ENCODE data around the gene WRNIP1. TPM values are rescaled to one million over a fixed set of nuclear protein-coding genes. Genes with fewer than 3 reads are reported as not detected.

Gene WRNIP1
- total and polyA plus RNA-seq, 9 of the 15 experiments (the other 6 are each of a cell fraction or from before 2014, with no cell fraction given): 13.2 to 63.6 (median 48.6) TPM

DNA sequence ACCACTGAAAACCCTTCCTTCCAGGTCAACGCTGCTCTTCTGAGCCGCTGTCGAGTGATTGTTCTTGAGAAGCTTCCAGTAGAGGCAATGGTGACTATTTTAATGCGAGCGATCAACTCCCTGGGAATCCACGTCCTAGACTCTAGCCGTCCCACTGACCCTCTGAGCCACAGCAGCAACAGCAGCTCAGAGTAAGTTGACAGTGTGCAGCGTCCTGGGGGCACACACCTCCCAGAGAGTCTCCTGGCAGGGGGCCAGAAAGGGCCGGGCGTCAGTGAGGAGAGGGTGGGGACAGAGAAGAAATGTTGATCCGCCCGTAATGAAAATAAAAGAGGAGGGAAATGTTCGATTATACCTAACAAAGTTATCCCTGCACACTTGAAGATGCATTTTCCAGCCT is 5.0 kb downstream of the WRNIP1 start (continued):
- TF ChIP-seq, protein P1, sequence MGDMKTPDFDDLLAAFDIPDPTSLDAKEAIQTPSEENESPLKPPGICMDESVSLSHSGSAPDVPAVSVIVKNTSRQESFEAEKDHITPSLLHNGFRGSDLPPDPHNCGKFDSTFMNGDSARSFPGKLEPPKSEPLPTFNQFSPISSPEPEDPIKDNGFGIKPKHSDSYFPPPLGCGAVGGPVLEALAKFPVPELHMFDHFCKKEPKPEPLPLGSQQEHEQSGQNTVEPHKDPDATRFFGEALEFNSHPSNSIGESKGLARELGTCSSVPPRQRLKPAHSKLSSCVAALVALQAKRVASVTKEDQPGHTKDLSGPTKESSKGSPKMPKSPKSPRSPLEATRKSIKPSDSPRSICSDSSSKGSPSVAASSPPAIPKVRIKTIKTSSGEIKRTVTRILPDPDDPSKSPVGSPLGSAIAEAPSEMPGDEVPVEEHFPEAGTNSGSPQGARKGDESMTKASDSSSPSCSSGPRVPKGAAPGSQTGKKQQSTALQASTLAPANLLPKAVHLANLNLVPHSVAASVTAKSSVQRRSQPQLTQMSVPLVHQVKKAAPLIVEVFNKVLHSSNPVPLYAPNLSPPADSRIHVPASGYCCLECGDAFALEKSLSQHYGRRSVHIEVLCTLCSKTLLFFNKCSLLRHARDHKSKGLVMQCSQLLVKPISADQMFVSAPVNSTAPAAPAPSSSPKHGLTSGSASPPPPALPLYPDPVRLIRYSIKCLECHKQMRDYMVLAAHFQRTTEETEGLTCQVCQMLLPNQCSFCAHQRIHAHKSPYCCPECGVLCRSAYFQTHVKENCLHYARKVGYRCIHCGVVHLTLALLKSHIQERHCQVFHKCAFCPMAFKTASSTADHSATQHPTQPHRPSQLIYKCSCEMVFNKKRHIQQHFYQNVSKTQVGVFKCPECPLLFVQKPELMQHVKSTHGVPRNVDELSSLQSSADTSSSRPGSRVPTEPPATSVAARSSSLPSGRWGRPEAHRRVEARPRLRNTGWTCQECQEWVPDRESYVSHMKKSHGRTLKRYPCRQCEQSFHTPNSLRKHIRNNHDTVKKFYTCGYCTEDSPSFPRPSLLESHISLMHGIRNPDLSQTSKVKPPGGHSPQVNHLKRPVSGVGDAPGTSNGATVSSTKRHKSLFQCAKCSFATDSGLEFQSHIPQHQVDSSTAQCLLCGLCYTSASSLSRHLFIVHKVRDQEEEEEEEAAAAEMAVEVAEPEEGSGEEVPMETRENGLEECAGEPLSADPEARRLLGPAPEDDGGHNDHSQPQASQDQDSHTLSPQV (IDR thresholded peaks at IDR 0.05): no peak
- TF ChIP-seq SMARCB1 (IDR thresholded peaks at IDR 0.05; ENCODE audit: insufficient read length, low read depth): no peak
- TF ChIP-seq RBFOX2 (IDR thresholded peaks at IDR 0.05; ENCODE audit: low read depth, low read length): 0 out of 2 replicates have a peak, but pooled peaks have one; percentile 25
- TF ChIP-seq, protein P2, sequence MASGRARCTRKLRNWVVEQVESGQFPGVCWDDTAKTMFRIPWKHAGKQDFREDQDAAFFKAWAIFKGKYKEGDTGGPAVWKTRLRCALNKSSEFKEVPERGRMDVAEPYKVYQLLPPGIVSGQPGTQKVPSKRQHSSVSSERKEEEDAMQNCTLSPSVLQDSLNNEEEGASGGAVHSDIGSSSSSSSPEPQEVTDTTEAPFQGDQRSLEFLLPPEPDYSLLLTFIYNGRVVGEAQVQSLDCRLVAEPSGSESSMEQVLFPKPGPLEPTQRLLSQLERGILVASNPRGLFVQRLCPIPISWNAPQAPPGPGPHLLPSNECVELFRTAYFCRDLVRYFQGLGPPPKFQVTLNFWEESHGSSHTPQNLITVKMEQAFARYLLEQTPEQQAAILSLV (tag; IDR thresholded peaks at IDR 0.05): no peak
- 0 out of 2 replicates have a peak, but pooled peaks have one; percentile 19 for TF ChIP-seq EP300 (IDR thresholded peaks at IDR 0.05; ENCODE audit: low read length)
- TF ChIP-seq NFXL1 (CRISPR knock-in tag; IDR thresholded peaks at IDR 0.05): no peak
- TF ChIP-seq L3MBTL2 (IDR thresholded peaks at IDR 0.05): no peak
- TF ChIP-seq ZNF561 (CRISPR knock-in tag; conservative IDR thresholded peaks at IDR 0.05): no peak
- no peak for TF ChIP-seq HDAC2 (IDR thresholded peaks at IDR 0.05)
- TF ChIP-seq, protein P3, sequence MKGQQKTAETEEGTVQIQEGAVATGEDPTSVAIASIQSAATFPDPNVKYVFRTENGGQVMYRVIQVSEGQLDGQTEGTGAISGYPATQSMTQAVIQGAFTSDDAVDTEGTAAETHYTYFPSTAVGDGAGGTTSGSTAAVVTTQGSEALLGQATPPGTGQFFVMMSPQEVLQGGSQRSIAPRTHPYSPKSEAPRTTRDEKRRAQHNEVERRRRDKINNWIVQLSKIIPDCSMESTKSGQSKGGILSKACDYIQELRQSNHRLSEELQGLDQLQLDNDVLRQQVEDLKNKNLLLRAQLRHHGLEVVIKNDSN (CRISPR knock-in tag; IDR thresholded peaks at IDR 0.05): no peak
- no peak for TF ChIP-seq ZNF3 (CRISPR knock-in tag; IDR thresholded peaks at IDR 0.05)
- no peak for TF ChIP-seq FUS (optimal IDR thresholded peaks at IDR 0.05; ENCODE audit: low read depth, low read length)
- peak; percentile 100 for TF ChIP-seq NFIC (IDR thresholded peaks at IDR 0.05)
- no peak for TF ChIP-seq CHCHD3 (CRISPR knock-in tag; IDR thresholded peaks at IDR 0.05)
- TF ChIP-seq, protein P4, sequence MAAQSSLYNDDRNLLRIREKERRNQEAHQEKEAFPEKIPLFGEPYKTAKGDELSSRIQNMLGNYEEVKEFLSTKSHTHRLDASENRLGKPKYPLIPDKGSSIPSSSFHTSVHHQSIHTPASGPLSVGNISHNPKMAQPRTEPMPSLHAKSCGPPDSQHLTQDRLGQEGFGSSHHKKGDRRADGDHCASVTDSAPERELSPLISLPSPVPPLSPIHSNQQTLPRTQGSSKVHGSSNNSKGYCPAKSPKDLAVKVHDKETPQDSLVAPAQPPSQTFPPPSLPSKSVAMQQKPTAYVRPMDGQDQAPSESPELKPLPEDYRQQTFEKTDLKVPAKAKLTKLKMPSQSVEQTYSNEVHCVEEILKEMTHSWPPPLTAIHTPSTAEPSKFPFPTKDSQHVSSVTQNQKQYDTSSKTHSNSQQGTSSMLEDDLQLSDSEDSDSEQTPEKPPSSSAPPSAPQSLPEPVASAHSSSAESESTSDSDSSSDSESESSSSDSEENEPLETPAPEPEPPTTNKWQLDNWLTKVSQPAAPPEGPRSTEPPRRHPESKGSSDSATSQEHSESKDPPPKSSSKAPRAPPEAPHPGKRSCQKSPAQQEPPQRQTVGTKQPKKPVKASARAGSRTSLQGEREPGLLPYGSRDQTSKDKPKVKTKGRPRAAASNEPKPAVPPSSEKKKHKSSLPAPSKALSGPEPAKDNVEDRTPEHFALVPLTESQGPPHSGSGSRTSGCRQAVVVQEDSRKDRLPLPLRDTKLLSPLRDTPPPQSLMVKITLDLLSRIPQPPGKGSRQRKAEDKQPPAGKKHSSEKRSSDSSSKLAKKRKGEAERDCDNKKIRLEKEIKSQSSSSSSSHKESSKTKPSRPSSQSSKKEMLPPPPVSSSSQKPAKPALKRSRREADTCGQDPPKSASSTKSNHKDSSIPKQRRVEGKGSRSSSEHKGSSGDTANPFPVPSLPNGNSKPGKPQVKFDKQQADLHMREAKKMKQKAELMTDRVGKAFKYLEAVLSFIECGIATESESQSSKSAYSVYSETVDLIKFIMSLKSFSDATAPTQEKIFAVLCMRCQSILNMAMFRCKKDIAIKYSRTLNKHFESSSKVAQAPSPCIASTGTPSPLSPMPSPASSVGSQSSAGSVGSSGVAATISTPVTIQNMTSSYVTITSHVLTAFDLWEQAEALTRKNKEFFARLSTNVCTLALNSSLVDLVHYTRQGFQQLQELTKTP (IDR thresholded peaks at IDR 0.05; ENCODE audit: low read depth in 1 of 2, partially characterized antibody in 2 of 2): no peak
- TF ChIP-seq PRMT5 (CRISPR knock-in tag; IDR thresholded peaks at IDR 0.05): no peak
- TF ChIP-seq RHOXF2B (CRISPR knock-in tag; conservative IDR thresholded peaks at IDR 0.05): no peak
- no peak for TF ChIP-seq ZNF121 (CRISPR knock-in tag; conservative IDR thresholded peaks at IDR 0.05)
- no peak for TF ChIP-seq STAG1 (CRISPR knock-in tag; IDR thresholded peaks at IDR 0.05; ENCODE audit: borderline replicate concordance)
- no peak for TF ChIP-seq PHF8 (IDR thresholded peaks at IDR 0.05; ENCODE audit: borderline replicate concordance, low read length)
